Neuronal stem cell (in vitro differentiated cells): Measurements from ENCODE around the gene MLN.

Experiments
- DNase-seq: peaks from one replicate; pipeline ENCODE4 v3.0.0-alpha.2; 2013; ENCODE audit warnings: low spot score
- H2AFZ ChIP-seq: one replicate; pipeline ENCODE4 v1.6.1; 2013; ENCODE audit warnings: mild to moderate bottlenecking, low read length, inconsistent platforms
- H2AK5ac ChIP-seq: 2 replicates; pipeline ENCODE4 v1.6.1; 2013; ENCODE audit warnings: low read depth, mild to moderate bottlenecking, inconsistent platforms, low read length, moderate library complexity, mixed read lengths
- H2BK120ac ChIP-seq: 2 replicates; pipeline ENCODE4 v1.6.1; 2013; ENCODE audit warnings: low read depth, mild to moderate bottlenecking, inconsistent platforms, low read length, moderate library complexity, mixed read lengths
- H2BK12ac ChIP-seq: one replicate; pipeline ENCODE4 v1.6.1; 2013; ENCODE audit warnings: low read length, inconsistent platforms
- H2BK15ac ChIP-seq: 2 replicates; pipeline ENCODE4 v1.6.1; 2013; ENCODE audit warnings: mild to moderate bottlenecking, low read length, inconsistent platforms, mixed read lengths
- H2BK5ac ChIP-seq: one replicate; pipeline ENCODE4 v1.6.1; 2013; ENCODE audit warnings: inconsistent platforms, mild to moderate bottlenecking, low read length, moderate library complexity
- H3K14ac ChIP-seq: one replicate; pipeline ENCODE4 v1.6.1; 2013; ENCODE audit warnings: low read length, inconsistent platforms
- H3K18ac ChIP-seq: 2 replicates; pipeline ENCODE4 v1.6.1; 2013; ENCODE audit warnings: low read length, inconsistent platforms
- H3K23ac ChIP-seq: 2 replicates; pipeline ENCODE4 v1.6.1; 2013; ENCODE audit warnings: low read depth, mild to moderate bottlenecking, mixed read lengths, low read length, inconsistent platforms; ENCODE audit not compliant: poor library complexity
- H3K27ac ChIP-seq: replicated peaks from 3 replicates; pipeline ENCODE4 v1.5.1; 2013; ENCODE audit warnings: low read length, inconsistent platforms
- H3K27me3 ChIP-seq, 3 experiments: 2 replicates each; pipeline ENCODE4 v1.6.1; 2013; ENCODE audit warnings: low read length in 3 of 3, mild to moderate bottlenecking in 2 of 3, inconsistent platforms in 1 of 3, low read depth in 1 of 3, mixed read lengths in 1 of 3, moderate library complexity in 1 of 3; ENCODE audit not compliant: control insufficient read depth in 3 of 3, insufficient read depth in 3 of 3
- H3K36me3 ChIP-seq, 2 donors: replicated peaks in 1 of 2; 2 replicates each; pipeline ENCODE4 v1.6.1; 2013; ENCODE audit warnings: low read length in 2 of 2; ENCODE audit not compliant: control insufficient read depth in 2 of 2, insufficient read depth in 2 of 2
- H3K4ac ChIP-seq: 2 replicates; pipeline ENCODE4 v1.6.1; 2013; ENCODE audit warnings: inconsistent platforms, mild to moderate bottlenecking, low read length, moderate library complexity
- H3K4me1 ChIP-seq, 2 donors: 1 replicate in 1 of 2; 2 replicates in 1 of 2; pipeline ENCODE4 v1.6.1; 2013; ENCODE audit warnings: low read length in 2 of 2, low read depth in 1 of 2; ENCODE audit not compliant: control insufficient read depth in 2 of 2, insufficient read depth in 1 of 2
- H3K4me2 ChIP-seq: one replicate; pipeline ENCODE4 v1.6.1; 2013; ENCODE audit warnings: mild to moderate bottlenecking, low read length, inconsistent platforms; ENCODE audit not compliant: insufficient read depth, poor library complexity, severe bottlenecking
- H3K4me3 ChIP-seq, 2 donors: 2 replicates each; pipeline ENCODE4 v1.5.1; 2013; ENCODE audit warnings: low read length in 2 of 2, mild to moderate bottlenecking in 2 of 2, inconsistent platforms in 1 of 2, moderate library complexity in 1 of 2
- H3K79me1 ChIP-seq: one replicate; pipeline ENCODE4 v1.6.1; 2013; ENCODE audit warnings: low read depth, mild to moderate bottlenecking, inconsistent platforms, low read length, moderate library complexity
- H3K9ac ChIP-seq: one replicate; pipeline ENCODE4 v1.6.1; 2013; ENCODE audit warnings: mild to moderate bottlenecking, low read depth, low read length, inconsistent platforms; ENCODE audit not compliant: poor library complexity
- H3K9me3 ChIP-seq, 2 donors: replicated peaks in 1 of 2; 2 replicates each; pipeline versions ENCODE3 to v1.6.1; 2013; ENCODE audit warnings: low read length in 2 of 2, mild to moderate bottlenecking in 2 of 2, inconsistent platforms in 1 of 2, low read depth in 1 of 2, mixed read lengths in 1 of 2, moderate library complexity in 1 of 2; ENCODE audit not compliant: control insufficient read depth in 2 of 2, insufficient read depth in 1 of 2
- H4K8ac ChIP-seq: one replicate; pipeline ENCODE4 v1.6.1; 2013; ENCODE audit warnings: low read depth, mild to moderate bottlenecking, inconsistent platforms, low read length, moderate library complexity
- H4K91ac ChIP-seq: one replicate; pipeline ENCODE4 v1.6.1; 2013; ENCODE audit warnings: low read length, low read depth, mild to moderate bottlenecking, inconsistent platforms; ENCODE audit not compliant: poor library complexity
- WGBS, 2 donors: extraction: QIAGEN DNeasy Blood & Tissue Kit; methylation state at CpG; one replicate each; pipeline ENCODE4 v1.1.7; 2013; ENCODE audit warnings: missing lambda C conversion rate in 2 of 2, mixed read lengths in 1 of 2; ENCODE audit not compliant: insufficient read length in 2 of 2, insufficient replicate concordance in 1 of 2; ENCODE audit errors: extremely low coverage in 2 of 2; 5-methylcytosine and 5-hydroxymethylcytosine counted together

The MLN gene

DNA sequence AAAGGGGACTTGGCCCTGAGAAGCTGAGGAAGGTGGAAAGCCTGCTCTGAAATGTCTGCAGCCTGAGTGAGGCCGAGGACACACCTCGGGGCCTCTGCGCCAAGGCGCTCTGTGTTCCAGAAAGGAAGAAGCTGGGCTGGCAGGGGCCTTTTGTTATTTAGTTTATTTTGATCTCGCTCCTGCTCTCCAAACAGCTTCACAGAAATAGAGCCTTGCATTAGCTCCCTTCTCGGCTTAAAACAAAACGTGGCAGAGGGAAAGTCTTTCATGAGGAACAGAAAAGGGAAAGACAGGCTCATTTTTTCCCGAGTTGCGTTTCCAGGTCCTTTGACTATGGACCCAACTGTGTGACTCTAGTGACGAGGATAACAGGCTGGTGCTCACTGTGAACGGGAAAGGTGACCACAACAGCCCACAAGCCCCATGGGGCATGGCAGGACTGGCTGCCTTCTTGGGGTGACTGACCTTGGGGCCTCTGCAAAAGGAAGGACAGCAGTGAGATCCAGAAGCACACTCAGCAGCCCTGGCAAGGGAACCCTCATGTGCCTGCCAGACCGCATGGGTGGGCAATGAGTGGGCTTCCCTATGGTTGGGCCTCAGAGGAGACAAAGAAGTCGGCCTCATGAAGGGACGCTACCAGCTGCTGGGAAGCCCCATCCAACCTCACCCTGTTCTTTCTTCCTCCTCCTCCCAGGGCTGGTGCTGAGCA, 33.5 kb downstream of the MLN start:
- Histone ChIP-seq H3K27me3 (no peaks in the 10 kb centered on the region), H3K4ac (no peak overlapping the region), H3K79me1 (no peaks in the 10 kb centered on the region), H2AK5ac (peak overlapping the region; percentile 38), H3K23ac (no peak overlapping the region), H2AFZ (no peak overlapping the region), H4K91ac (no peak overlapping the region), H2BK120ac (no peak overlapping the region), H2BK12ac (no peak overlapping the region), H3K4me2 (no peak overlapping the region), H3K9ac (no peak overlapping the region), H3K4me1 (peaks cover 10 to 12% of the 10 kb centered on the region in 2 donors), H2BK15ac (no peak overlapping the region), H4K8ac (no peak overlapping the region), H3K14ac (no peak overlapping the region), H3K9me3 (no peaks in the 10 kb centered on the region), H2BK5ac (no peak overlapping the region), H3K18ac (peak overlapping the region; percentile 20), H3K27ac (no peak overlapping the region), H3K36me3 (peaks cover 15 to 29% of the 10 kb centered on the region in 2 donors), H3K4me3 (no peak overlapping the region)
- no peak for DNase-seq
- no CpG with 5 or more reads among the region's 14 CpGs for WGBS, 2 donors

DNA sequence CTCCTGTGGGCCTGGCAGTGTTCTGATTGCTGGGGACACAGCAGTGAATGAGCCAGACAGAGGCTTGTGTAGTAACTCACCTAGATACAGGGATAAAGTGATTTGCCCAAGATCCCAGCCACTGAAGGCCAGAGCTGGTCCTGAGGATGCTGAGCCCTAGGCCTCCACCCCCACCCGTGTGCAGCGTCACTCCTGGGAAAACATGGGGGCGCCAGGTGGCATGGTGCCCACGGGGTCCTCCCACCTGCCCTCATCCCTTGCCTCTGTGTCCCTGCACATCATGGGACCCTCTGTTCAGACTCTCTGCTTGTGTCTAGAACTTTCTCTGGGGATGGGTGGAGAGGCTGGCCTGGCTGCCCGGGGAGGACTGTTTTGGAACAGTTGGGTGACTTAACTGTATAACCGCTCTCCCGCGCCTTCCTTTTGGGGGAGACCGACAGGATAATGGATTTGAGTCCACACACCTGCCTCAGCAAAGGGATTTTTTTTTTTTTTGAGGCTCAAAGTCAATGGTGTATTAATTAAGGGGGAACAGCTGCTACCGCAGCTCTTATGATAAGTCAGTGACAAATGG, 34.5 kb downstream of the MLN start:
- H3K27ac ChIP-seq = no peak overlapping the region
- H3K18ac ChIP-seq = peak overlapping the region; percentile 51
- no peak overlapping the region for H3K4me2 ChIP-seq
- no peak overlapping the region for H2AFZ ChIP-seq
- no peaks in the 10 kb centered on the region for H3K79me1 ChIP-seq
- no peak overlapping the region for H3K23ac ChIP-seq
- H3K14ac ChIP-seq = peak overlapping the region; percentile 25
- H3K9me3 ChIP-seq = no peaks in the 10 kb centered on the region
- peaks cover 9 to 20% of the 10 kb centered on the region in 2 donors for H3K36me3 ChIP-seq
- no peak overlapping the region for H3K4ac ChIP-seq
- no CpG with 5 or more reads among the region's 10 CpGs for WGBS, 2 donors
- H2BK12ac ChIP-seq = no peak overlapping the region
- H3K4me3 ChIP-seq = no peak overlapping the region
- no peak for DNase-seq
- no peak overlapping the region for H2BK15ac ChIP-seq
- H3K27me3 ChIP-seq = no peaks in the 10 kb centered on the region
- H2BK120ac ChIP-seq = no peak overlapping the region
- H2BK5ac ChIP-seq = no peak overlapping the region
- no peak overlapping the region for H3K9ac ChIP-seq
- H2AK5ac ChIP-seq = peak overlapping the region; percentile 68
- H4K8ac ChIP-seq = no peak overlapping the region
- H3K4me1 ChIP-seq = peaks cover 10 to 12% of the 10 kb centered on the region in 2 donors
- H4K91ac ChIP-seq = no peak overlapping the region

- Histone ChIP-seq H3K27ac (no peak overlapping the region), H3K4me2 (no peak overlapping the region), H2BK5ac (no peak overlapping the region), H3K4me3 (no peak overlapping the region), H3K4ac (no peak overlapping the region), H3K36me3 (peaks cover 7 to 17% of the 10 kb centered on the region in 2 donors), H3K9me3 (no peaks in the 10 kb centered on the region), H3K23ac (no peak overlapping the region), H3K27me3 (peaks cover 0 to 1% (median 0%) of the 10 kb centered on the region in 3 experiments), H2BK12ac (no peak overlapping the region), H2AK5ac (no peak overlapping the region), H3K4me1 (peaks cover 10 to 12% of the 10 kb centered on the region in 2 donors), H2BK15ac (no peak overlapping the region), H3K9ac (no peak overlapping the region), H2AFZ (peak overlapping the region; percentile 70), H2BK120ac (no peak overlapping the region), H3K18ac (no peak overlapping the region), H3K79me1 (no peaks in the 10 kb centered on the region), H4K8ac (no peak overlapping the region), H3K14ac (no peak overlapping the region), H4K91ac (no peak overlapping the region)
- peak; percentile 73 for DNase-seq
- WGBS, 2 donors = no CpG with 5 or more reads among the region's 7 CpGs
Observed at GRCh38 chr6:33768644-33769120, 35.1 kb downstream of the MLN start.
